ENCODE data around the gene ATP2B2. TPM values are rescaled to one million over a fixed set of nuclear protein-coding genes. Genes with fewer than 3 reads are reported as not detected.
A peak's percentile ranks its signal among the peaks of the same experiment; 100 is the strongest.

The ATP2B2 gene
- total RNA-seq, 1 donor from 2014 or later: 0.42 TPM

DNA sequence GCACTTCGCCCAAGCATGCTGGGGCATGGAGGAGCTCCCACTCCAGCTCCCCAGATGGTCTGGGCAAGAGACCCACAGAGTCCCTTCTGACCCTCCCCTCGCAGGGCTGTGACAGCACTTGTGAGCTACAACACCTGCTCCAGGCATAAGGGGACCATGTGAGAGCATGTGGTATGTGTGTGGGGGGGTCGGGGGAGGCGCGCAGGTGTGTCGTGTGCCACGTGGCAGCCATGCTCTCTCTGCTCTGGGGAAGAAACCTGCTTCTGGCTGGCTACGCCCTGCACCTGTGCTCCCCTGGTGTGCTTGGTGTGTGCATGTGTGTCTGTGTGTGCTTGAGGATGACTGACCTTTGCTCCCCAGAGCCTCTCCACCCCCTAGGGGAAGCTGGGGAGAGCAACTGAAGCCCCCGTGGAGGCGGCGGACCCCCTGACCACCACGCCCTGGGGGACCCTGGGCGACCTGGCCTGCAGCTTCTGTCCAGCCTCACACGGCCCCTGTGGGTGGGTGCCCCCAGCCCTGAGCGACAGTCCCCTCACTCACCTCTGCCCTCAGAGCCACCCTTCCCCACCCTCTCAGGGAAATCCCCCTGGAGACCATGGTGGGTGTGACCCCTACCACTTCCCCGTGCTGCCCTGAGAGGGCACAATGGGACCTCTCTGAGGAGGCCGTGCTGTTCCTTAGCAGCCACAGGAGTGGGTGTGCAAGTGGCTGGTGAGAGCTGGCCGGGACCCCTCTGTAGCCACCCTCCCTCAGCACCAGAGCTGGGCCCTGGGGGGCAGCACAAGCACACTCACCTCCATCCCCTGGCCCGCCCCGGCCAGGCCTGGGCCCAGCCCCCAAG is 167.8 kb downstream of the ATP2B2 start:
- no peak overlapping the region for H3K27ac Mint-ChIP-seq (ENCODE audit: unreplicated experiment)
- no peaks in the 10 kb centered on the region for H3K9me3 Mint-ChIP-seq
- H3K27me3 Mint-ChIP-seq (ENCODE audit: low read depth): peaks cover 5% of the 10 kb centered on the region
- TF ChIP-seq, protein P1, sequence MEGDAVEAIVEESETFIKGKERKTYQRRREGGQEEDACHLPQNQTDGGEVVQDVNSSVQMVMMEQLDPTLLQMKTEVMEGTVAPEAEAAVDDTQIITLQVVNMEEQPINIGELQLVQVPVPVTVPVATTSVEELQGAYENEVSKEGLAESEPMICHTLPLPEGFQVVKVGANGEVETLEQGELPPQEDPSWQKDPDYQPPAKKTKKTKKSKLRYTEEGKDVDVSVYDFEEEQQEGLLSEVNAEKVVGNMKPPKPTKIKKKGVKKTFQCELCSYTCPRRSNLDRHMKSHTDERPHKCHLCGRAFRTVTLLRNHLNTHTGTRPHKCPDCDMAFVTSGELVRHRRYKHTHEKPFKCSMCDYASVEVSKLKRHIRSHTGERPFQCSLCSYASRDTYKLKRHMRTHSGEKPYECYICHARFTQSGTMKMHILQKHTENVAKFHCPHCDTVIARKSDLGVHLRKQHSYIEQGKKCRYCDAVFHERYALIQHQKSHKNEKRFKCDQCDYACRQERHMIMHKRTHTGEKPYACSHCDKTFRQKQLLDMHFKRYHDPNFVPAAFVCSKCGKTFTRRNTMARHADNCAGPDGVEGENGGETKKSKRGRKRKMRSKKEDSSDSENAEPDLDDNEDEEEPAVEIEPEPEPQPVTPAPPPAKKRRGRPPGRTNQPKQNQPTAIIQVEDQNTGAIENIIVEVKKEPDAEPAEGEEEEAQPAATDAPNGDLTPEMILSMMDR (conservative IDR thresholded peaks at IDR 0.05): no peak
- peaks cover 12% of the 10 kb centered on the region for H3K4me1 Mint-ChIP-seq
- DNase-seq (ENCODE audit: low read depth, low spot score): no peak
- H3K36me3 Mint-ChIP-seq (ENCODE audit: low read depth): no peaks in the 10 kb centered on the region
- H3K4me3 Mint-ChIP-seq: no peak overlapping the region

- Mint-ChIP-seq H3K36me3 (ENCODE audit: low read depth) (no peaks in the 10 kb centered on the region), H3K9me3 (no peaks in the 10 kb centered on the region), H3K27ac (ENCODE audit: unreplicated experiment) (no peak overlapping the region), H3K4me3 (no peak overlapping the region), H3K27me3 (ENCODE audit: low read depth) (peaks cover 13% of the 10 kb centered on the region), H3K4me1 (peaks cover 12% of the 10 kb centered on the region)
- TF ChIP-seq, protein P1 (conservative IDR thresholded peaks at IDR 0.05): no peak
- DNase-seq (ENCODE audit: low read depth, low spot score): no peak
Measured at GRCh38 chr3:10336761-10337160, 168.6 kb downstream of the ATP2B2 start.

DNA sequence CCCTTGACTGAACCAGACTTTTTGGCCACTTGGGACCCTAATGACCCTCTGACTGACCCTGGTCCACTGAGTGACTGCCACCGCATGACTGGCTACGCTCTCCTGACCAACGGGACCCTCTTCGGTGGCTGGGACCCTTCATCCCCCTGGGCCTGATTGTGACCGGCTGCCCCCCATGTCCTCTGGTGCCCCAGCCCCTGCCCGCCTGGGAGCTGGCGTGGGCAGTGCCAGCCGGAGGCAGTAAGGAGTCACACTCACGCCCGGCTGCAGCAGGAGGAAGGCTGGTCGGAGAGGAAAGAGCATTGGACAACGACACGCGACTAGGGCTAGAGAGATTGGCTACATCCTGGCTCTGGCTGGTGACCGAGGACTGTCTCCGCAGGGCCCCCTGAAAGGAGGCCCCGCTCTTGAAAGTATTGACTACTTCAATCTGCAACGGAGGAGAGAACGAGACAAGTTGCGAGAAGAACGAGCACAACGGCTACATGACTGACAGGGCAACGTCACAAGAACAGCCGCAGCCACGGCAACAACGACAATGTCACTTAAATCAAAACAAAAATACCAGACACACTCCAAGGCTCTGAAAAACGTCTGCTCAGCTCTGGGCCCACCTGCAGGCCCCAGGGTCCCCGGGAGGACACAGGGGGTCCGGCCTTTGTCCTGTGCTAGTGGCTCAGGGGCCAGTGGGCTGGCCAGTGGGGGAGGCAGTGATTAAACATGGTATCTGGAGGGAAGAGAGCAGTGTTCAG is 169.3 kb downstream of the ATP2B2 start:
- peaks cover 20% of the 10 kb centered on the region for H3K27me3 Mint-ChIP-seq (ENCODE audit: low read depth)
- no peak overlapping the region for H3K27ac Mint-ChIP-seq (ENCODE audit: unreplicated experiment)
- no peaks in the 10 kb centered on the region for H3K9me3 Mint-ChIP-seq
- H3K4me3 Mint-ChIP-seq: no peak overlapping the region
- TF ChIP-seq, protein P1 (conservative IDR thresholded peaks at IDR 0.05): no peak
- H3K4me1 Mint-ChIP-seq: peaks cover 12% of the 10 kb centered on the region
- no peaks in the 10 kb centered on the region for H3K36me3 Mint-ChIP-seq (ENCODE audit: low read depth)
- DNase-seq (ENCODE audit: low read depth, low spot score): no peak

DNA sequence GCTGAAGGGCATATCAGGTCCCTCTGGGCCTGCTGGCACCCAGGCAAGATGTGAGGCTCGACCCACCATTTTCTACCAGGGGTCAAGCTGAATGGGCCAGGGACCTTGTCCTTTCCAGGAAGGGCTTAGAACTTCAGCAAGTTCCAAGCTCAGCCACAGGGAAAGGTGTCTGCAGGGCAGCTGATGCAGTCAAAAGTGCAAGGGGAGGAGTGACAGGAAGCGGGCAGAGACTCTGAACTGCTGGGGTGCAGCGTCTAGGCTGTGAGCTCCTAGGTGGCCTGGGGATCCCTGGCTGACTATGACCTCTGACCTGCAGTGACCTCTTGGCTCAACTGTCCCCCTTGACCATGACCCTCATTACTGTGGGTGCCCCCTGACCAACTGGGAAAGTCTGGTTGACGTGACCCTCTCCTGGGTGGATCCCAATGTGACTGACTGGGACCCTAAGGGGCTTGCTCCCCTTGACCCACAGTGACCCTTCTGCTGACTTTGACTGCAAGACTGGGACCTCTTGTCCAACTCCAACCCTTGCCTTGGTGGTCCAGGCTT is 170.1 kb downstream of the ATP2B2 start:
- DNase-seq (ENCODE audit: low read depth, low spot score): no peak
- H3K4me3 Mint-ChIP-seq: no peak overlapping the region
- peaks cover 12% of the 10 kb centered on the region for H3K4me1 Mint-ChIP-seq
- peaks cover 27% of the 10 kb centered on the region for H3K27me3 Mint-ChIP-seq (ENCODE audit: low read depth)
- no peaks in the 10 kb centered on the region for H3K36me3 Mint-ChIP-seq (ENCODE audit: low read depth)
- TF ChIP-seq, protein P1 (conservative IDR thresholded peaks at IDR 0.05): no peak
- H3K9me3 Mint-ChIP-seq: no peaks in the 10 kb centered on the region
- H3K27ac Mint-ChIP-seq (ENCODE audit: unreplicated experiment): no peak overlapping the region

DNA sequence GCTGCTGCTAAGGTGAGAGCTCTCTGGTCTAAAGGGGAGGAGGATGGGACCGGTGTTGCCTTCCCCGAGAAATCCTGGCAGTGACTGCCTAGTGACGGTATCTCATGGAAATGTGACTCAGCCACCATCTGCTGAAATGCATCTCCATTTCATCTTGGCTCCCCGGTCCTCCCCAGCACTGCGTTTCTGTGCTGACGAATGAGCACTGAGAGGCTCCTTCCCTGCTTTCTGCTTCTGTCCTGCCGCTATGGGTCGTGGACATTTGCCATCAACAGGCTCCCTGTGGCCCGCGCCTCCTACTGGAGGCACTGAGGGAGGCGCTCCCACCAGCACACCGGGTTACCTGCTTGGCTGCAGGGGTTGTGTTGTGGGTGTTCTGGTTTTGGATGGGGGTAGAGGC is 170.9 kb downstream of the ATP2B2 start:
- Mint-ChIP-seq H3K36me3 (ENCODE audit: low read depth) (no peaks in the 10 kb centered on the region), H3K27ac (ENCODE audit: unreplicated experiment) (no peak overlapping the region), H3K27me3 (ENCODE audit: low read depth) (peaks cover 35% of the 10 kb centered on the region), H3K4me3 (no peak overlapping the region), H3K9me3 (no peaks in the 10 kb centered on the region), H3K4me1 (peaks cover 12% of the 10 kb centered on the region)
- TF ChIP-seq, protein P1 (conservative IDR thresholded peaks at IDR 0.05): peak; percentile 44
- no peak for DNase-seq (ENCODE audit: low read depth, low spot score)

All from neural crest cell (in vitro differentiated cells).